ENCODE data around the gene CCN6. TPM values are rescaled to one million over a fixed set of nuclear protein-coding genes. Genes with fewer than 3 reads are reported as not detected.

Gene CCN6
- total RNA-seq, 2 experiments from 2014 or later, result not detected

GRCh38 chr6:112017760-112018537 is 36.0 kb upstream of the CCN6 start:
- H3K27me3 Mint-ChIP-seq (ENCODE audit: low read depth), result no peaks in the 10 kb centered on the region
- H3K27ac Mint-ChIP-seq, result no peak overlapping the region
- CTCF ChIA-PET, result interaction anchor here (0.8 to 5.3 kb wide), 12 partner anchors 10 to 759 kb away, joined by 3 to 61 read pairs (median 4); a partner anchor contains a TSS
- DNase-seq (no peak), ATAC-seq (no peak)
- no peak overlapping the region for H3K4me3 Mint-ChIP-seq
- H3K36me3 Mint-ChIP-seq (ENCODE audit: low read depth), result no peaks in the 10 kb centered on the region
- peaks cover 11% of the 10 kb centered on the region for H3K4me1 Mint-ChIP-seq (ENCODE audit: low read depth)
- POLR2A ChIA-PET, result interaction anchor here (1.0 to 1.3 kb wide), 2 partner anchors 9 to 24 kb away, joined by 3 to 4 read pairs; no protein-coding TSS in a partner anchor
- no peaks in the 10 kb centered on the region for H3K9me3 Mint-ChIP-seq (ENCODE audit: insufficient read depth)

GRCh38 chr6:112018619-112019416 is 35.1 kb upstream of the CCN6 start:
- POLR2A ChIA-PET, result interaction anchor here (1.3 kb wide), 1 partner anchor 9 kb away, joined by 4 read pairs; no protein-coding TSS in a partner anchor
- no peak overlapping the region for H3K4me3 Mint-ChIP-seq

GRCh38 chr6:112019589-112019988 is 34.3 kb upstream of the CCN6 start:
- no peak for DNase-seq
- Mint-ChIP-seq H3K4me1 (ENCODE audit: low read depth) (peaks cover 11% of the 10 kb centered on the region), H3K27ac (no peak overlapping the region), H3K4me3 (no peak overlapping the region), H3K27me3 (ENCODE audit: low read depth) (no peaks in the 10 kb centered on the region), H3K9me3 (ENCODE audit: insufficient read depth) (peaks cover 4% of the 10 kb centered on the region), H3K36me3 (ENCODE audit: low read depth) (peaks cover 7% of the 10 kb centered on the region)
- no peak for ATAC-seq
- ChIA-PET CTCF (interaction anchor here (1.1 to 2.2 kb wide), 4 partner anchors 9 to 259 kb away, joined by 3 to 14 read pairs (median 4); no protein-coding TSS in a partner anchor), POLR2A (no interaction called here)

More at GRCh38 chr6:112018619-112019416, 35.1 kb upstream of the CCN6 start:
- H3K27me3 Mint-ChIP-seq (ENCODE audit: low read depth), result no peaks in the 10 kb centered on the region
- ATAC-seq (no peak), DNase-seq (no peak)
- CTCF ChIA-PET, result interaction anchor here (0.8 to 5.3 kb wide), 7 partner anchors 9 to 309 kb away, joined by 3 to 61 read pairs (median 12); no protein-coding TSS in a partner anchor
- H3K27ac Mint-ChIP-seq, result no peak overlapping the region
- peaks cover 11% of the 10 kb centered on the region for H3K4me1 Mint-ChIP-seq (ENCODE audit: low read depth)
- H3K9me3 Mint-ChIP-seq (ENCODE audit: insufficient read depth), result peaks cover 3% of the 10 kb centered on the region
- H3K36me3 Mint-ChIP-seq (ENCODE audit: low read depth), result peaks cover 3% of the 10 kb centered on the region

- no peak overlapping the region for H3K27ac Mint-ChIP-seq
These were observed 32.1 kb upstream of the CCN6 start for GRCh38 chr6:112021691-112022310.

GRCh38 chr6:112022749-112023148 is 31.2 kb upstream of the CCN6 start:
- ChIA-PET POLR2A (no interaction called here), CTCF (interaction anchor here (1.2 kb wide), 1 partner anchor 21 kb away, joined by 6 read pairs; no protein-coding TSS in a partner anchor)
- no peak overlapping the region for H3K4me3 Mint-ChIP-seq
- H3K27ac Mint-ChIP-seq, result no peak overlapping the region
- peaks cover 4% of the 10 kb centered on the region for H3K9me3 Mint-ChIP-seq (ENCODE audit: insufficient read depth)
- no peak for DNase-seq
- ATAC-seq, result no peak
- peaks cover 19% of the 10 kb centered on the region for H3K4me1 Mint-ChIP-seq (ENCODE audit: low read depth)
- peaks cover 9% of the 10 kb centered on the region for H3K36me3 Mint-ChIP-seq (ENCODE audit: low read depth)
- no peaks in the 10 kb centered on the region for H3K27me3 Mint-ChIP-seq (ENCODE audit: low read depth)

More at GRCh38 chr6:112021691-112022310, 32.1 kb upstream of the CCN6 start:
- peaks cover 18% of the 10 kb centered on the region for H3K4me1 Mint-ChIP-seq (ENCODE audit: low read depth)
- peaks cover 9% of the 10 kb centered on the region for H3K36me3 Mint-ChIP-seq (ENCODE audit: low read depth)
- ChIA-PET CTCF (interaction anchor here (0.8 to 1.9 kb wide), 2 partner anchors 11 to 19 kb away, joined by 3 to 7 read pairs; no protein-coding TSS in a partner anchor), POLR2A (interaction anchor here (0.6 kb wide), 1 partner anchor 74 kb away, joined by 4 read pairs; no protein-coding TSS in a partner anchor)
- no peak for DNase-seq
- no peak overlapping the region for H3K4me3 Mint-ChIP-seq
- peaks cover 4% of the 10 kb centered on the region for H3K9me3 Mint-ChIP-seq (ENCODE audit: insufficient read depth)
- no peaks in the 10 kb centered on the region for H3K27me3 Mint-ChIP-seq (ENCODE audit: low read depth)
- ATAC-seq, result no peak

- ChIA-PET CTCF (interaction anchor here (5.4 kb wide), 1 partner anchor 16 kb away, joined by 98 read pairs; no protein-coding TSS in a partner anchor), POLR2A (no interaction called here)
- peaks cover 9% of the 10 kb centered on the region for H3K36me3 Mint-ChIP-seq (ENCODE audit: low read depth)
- peaks cover 32% of the 10 kb centered on the region for H3K4me1 Mint-ChIP-seq (ENCODE audit: low read depth)
- H3K4me3 Mint-ChIP-seq, result no peak overlapping the region
- H3K27ac Mint-ChIP-seq, result no peak overlapping the region
- no peaks in the 10 kb centered on the region for H3K27me3 Mint-ChIP-seq (ENCODE audit: low read depth)
- H3K9me3 Mint-ChIP-seq (ENCODE audit: insufficient read depth), result peaks cover 4% of the 10 kb centered on the region
- no peak for DNase-seq
- no peak for ATAC-seq
These were observed 29.4 kb upstream of the CCN6 start for GRCh38 chr6:112024464-112024863.

GRCh38 chr6:112026933-112027332 is 27.0 kb upstream of the CCN6 start:
- ChIA-PET POLR2A (interaction anchor here (0.8 to 1.1 kb wide), 2 partner anchors 9 to 12 kb away, joined by 3 to 4 read pairs; no protein-coding TSS in a partner anchor), CTCF (interaction anchor here (1.0 to 5.4 kb wide), 5 partner anchors 9 to 317 kb away, joined by 5 to 98 read pairs (median 7); no protein-coding TSS in a partner anchor)
- Mint-ChIP-seq H3K27me3 (ENCODE audit: low read depth) (no peaks in the 10 kb centered on the region), H3K36me3 (ENCODE audit: low read depth) (peaks cover 9% of the 10 kb centered on the region), H3K4me3 (no peak overlapping the region), H3K4me1 (ENCODE audit: low read depth) (peaks cover 40% of the 10 kb centered on the region), H3K9me3 (ENCODE audit: insufficient read depth) (peaks cover 4% of the 10 kb centered on the region), H3K27ac (peak overlapping the region; percentile 78)
- no peak for DNase-seq
- ATAC-seq, result no peak

- peak; percentile 66 for DNase-seq
- peaks cover 9% of the 10 kb centered on the region for H3K36me3 Mint-ChIP-seq (ENCODE audit: low read depth)
- H3K27ac Mint-ChIP-seq, result peak overlapping the region; percentile 78
- ATAC-seq, result peak; percentile 93
- peaks cover 4% of the 10 kb centered on the region for H3K9me3 Mint-ChIP-seq (ENCODE audit: insufficient read depth)
- H3K4me1 Mint-ChIP-seq (ENCODE audit: low read depth), result peaks cover 40% of the 10 kb centered on the region
- CTCF ChIA-PET, result interaction anchor here (0.8 to 5.4 kb wide), 19 partner anchors 8 to 769 kb away, joined by 3 to 98 read pairs (median 7); partner anchors contain the start of gene FYN
- no peaks in the 10 kb centered on the region for H3K27me3 Mint-ChIP-seq (ENCODE audit: low read depth)
- peak overlapping the region; percentile 13 for H3K4me3 Mint-ChIP-seq
- POLR2A ChIA-PET, result interaction anchor here (0.6 to 1.2 kb wide), 4 partner anchors 10 to 154 kb away, joined by 3 to 4 read pairs (median 3); no protein-coding TSS in a partner anchor
These were observed 25.8 kb upstream of the CCN6 start for GRCh38 chr6:112027942-112028674.

- no peak for ATAC-seq
- peak; percentile 74 for DNase-seq
- Mint-ChIP-seq H3K4me1 (ENCODE audit: low read depth) (peaks cover 44% of the 10 kb centered on the region), H3K36me3 (ENCODE audit: low read depth) (peaks cover 5% of the 10 kb centered on the region), H3K27ac (peak overlapping the region; percentile 78), H3K4me3 (no peak overlapping the region), H3K27me3 (ENCODE audit: low read depth) (no peaks in the 10 kb centered on the region), H3K9me3 (ENCODE audit: insufficient read depth) (no peaks in the 10 kb centered on the region)
- ChIA-PET POLR2A (no interaction called here), CTCF (interaction anchor here (1.0 to 5.4 kb wide), 14 partner anchors 9 to 770 kb away, joined by 3 to 98 read pairs (median 8); partner anchors contain the start of gene FYN)
These were observed 24.7 kb upstream of the CCN6 start for GRCh38 chr6:112029045-112029822.

Data from activated CD8-positive, alpha-beta T cell treated with anti-CD3 and anti-CD28 coated beads, Interleukin-2, amount 10 ng/mL, durations not matched to agents 7 days and 5 days (primary cell).